Right lobe of liver (tissue), 4 donors: ENCODE results near the gene GNL2.

ENCODE experiments used
- POLR2A ChIP-seq: fragments of 450-650 bp; IDR thresholded peaks from one replicate; pipeline ENCODE4 v1.6.1; 2017; ENCODE audit warnings: antibody characterized with exemption, mild to moderate bottlenecking
- TF ChIP-seq, protein P1 (sequence below), 4 donors: fragments of 200-600 bp in 3 of 4; fragments of 450-650 bp in 1 of 4; IDR thresholded peaks; one replicate each; pipeline versions ENCODE4 v1.5.1 to v1.8.0; 2016 to 2022; ENCODE audit warnings: antibody characterized with exemption in 4 of 4, mild to moderate bottlenecking in 2 of 4
- donor health status: DM: no; HTN: no; CAD: no.
- donor health status: DM: no; HTN: no; CAD: no.
- donor health status: DM: no; HTN: yes; CAD: no.

DNA sequence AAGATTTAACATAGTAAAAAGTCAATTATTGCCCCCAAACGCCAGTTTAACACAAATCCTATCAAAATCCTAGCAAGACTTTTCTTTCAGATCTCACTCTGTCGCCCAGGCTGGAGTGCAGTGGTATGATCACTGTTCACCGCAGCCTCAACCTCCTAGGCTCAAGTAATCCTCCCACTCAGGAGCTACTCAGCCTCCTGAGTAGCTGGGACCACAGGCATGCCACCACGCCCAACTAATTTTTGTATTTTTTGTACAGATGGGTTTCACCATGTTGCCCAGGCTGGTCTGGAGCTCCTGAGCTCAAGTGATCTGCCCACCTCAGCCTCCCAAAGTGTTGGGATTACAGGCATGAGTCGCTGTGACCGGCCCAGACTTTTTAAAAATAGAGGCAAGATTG lies 46.4 kb downstream of the GNL2 start:
- TF ChIP-seq POLR2A = no peak
- TF ChIP-seq, protein P1, sequence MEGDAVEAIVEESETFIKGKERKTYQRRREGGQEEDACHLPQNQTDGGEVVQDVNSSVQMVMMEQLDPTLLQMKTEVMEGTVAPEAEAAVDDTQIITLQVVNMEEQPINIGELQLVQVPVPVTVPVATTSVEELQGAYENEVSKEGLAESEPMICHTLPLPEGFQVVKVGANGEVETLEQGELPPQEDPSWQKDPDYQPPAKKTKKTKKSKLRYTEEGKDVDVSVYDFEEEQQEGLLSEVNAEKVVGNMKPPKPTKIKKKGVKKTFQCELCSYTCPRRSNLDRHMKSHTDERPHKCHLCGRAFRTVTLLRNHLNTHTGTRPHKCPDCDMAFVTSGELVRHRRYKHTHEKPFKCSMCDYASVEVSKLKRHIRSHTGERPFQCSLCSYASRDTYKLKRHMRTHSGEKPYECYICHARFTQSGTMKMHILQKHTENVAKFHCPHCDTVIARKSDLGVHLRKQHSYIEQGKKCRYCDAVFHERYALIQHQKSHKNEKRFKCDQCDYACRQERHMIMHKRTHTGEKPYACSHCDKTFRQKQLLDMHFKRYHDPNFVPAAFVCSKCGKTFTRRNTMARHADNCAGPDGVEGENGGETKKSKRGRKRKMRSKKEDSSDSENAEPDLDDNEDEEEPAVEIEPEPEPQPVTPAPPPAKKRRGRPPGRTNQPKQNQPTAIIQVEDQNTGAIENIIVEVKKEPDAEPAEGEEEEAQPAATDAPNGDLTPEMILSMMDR (IDR thresholded peaks at IDR 0.05) = no peak
